Activated CD4-positive, alpha-beta T cell treated with anti-CD3 and anti-CD28 coated beads, Interleukin-2, amount 50 U/mL, for 24 hours (primary cell): ENCODE measurements around the gene MAP2K4.

Experiments
- DNase-seq, 2 donors: peaks; one replicate each; pipeline ENCODE4 v3.0.0-alpha.2; 2020; ENCODE audit warnings: low read depth in 1 of 2, low spot score in 1 of 2

Gene MAP2K4

GRCh38 chr17:12088035-12088434 is 67.4 kb downstream of the MAP2K4 start:
- DNase-seq = no peak

DNA sequence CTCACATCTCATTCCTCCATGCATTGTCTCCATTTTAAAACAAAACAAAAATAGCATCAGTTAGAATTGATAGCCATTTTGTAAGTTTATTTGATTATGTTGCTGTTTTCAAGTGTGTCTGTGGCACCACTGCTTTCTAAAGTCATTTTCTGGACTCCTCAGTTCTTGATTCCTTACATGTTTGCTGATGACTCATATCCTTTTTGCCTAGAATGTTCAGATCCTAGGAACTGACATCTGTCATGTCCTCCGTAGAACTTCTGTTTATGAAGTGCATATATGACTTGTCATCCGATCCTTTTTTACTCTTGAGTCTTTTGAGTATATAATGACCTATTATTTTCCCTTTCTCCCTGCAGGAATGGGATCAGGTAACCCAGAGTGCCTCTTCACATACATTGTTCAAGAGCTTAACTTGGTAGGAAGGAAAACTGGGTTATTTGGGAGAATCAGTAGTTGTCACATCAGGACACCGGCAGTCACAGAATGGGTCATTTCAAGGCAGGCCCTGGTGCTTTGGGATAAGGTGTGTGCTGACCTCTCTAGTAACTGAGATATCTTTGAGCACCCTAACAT is 69.2 kb downstream of the MAP2K4 start:
- DNase-seq = no peak

GRCh38 chr17:12094336-12094735 is 73.7 kb downstream of the MAP2K4 start:
- DNase-seq = no peak

- DNase-seq = no peak
Measured at GRCh38 chr17:12095522-12095921, 74.8 kb downstream of the MAP2K4 start.

GRCh38 chr17:12097326-12097725 is 76.6 kb downstream of the MAP2K4 start:
- DNase-seq = no peak

- no peak for DNase-seq
Measured at GRCh38 chr17:12098568-12098967, 77.9 kb downstream of the MAP2K4 start.

GRCh38 chr17:12099412-12099811 is 78.7 kb downstream of the MAP2K4 start:
- DNase-seq = no peak

GRCh38 chr17:12104831-12105230 is 84.2 kb downstream of the MAP2K4 start:
- DNase-seq = no peak

DNA sequence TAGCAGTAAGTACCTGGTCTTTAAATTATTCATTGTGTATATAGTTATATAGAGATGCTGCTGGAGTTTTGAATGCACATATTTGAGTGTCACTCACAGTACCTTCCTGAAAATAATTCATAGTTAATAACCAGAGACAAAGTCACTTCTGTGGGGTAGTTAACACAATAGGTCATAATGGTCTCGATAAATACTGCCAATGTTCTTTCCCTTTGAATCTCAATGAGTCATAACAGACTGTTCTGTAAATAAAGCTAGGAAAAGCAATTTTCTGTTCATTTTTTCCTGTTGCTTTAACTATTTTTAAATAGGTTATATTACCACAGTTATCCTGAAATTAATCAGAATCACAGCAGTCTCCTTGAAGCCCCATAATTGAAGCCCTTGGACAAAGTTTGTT is 87.2 kb downstream of the MAP2K4 start:
- DNase-seq = no peak

DNA sequence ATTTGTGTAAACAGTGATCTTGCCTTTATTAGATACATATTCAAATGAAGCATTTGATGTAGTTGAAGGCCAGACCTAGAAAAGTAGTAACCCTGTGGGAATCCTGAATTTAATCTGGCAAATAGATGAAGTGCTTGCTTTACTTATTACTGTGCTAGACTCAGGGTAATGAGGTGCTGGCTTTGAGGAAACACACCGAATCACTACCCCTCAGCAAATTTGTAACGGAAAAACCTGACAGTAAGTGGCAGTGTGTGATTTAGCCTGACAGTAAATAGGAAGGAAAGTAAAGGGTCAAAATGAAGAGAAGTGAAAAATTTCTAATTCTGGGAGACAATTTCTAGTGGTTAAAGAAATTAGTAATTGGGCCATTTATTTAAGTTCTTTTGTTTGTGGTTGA is 90.2 kb downstream of the MAP2K4 start:
- DNase-seq = no peak

GRCh38 chr17:12113156-12113555 is 92.5 kb downstream of the MAP2K4 start:
- no peak for DNase-seq

GRCh38 chr17:12114686-12115418 is 94.2 kb downstream of the MAP2K4 start:
- no peak for DNase-seq

DNA sequence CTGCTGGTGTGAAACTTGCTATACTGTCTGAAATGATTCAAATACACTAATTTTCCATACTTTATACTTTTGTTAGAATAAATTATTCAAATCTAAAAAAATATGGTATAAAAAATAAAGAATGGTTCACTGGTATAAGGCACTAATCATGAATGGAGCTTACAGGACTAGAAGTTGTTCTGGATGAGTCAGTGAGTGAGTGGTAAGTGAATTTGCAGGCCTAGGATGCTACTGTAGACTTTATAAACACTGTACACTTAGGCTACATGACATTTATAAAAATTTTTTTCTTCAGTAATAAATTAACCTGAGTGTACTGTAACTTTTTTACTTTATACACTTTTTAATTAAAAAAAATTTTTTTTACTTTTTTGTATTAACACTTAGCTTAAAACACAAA is 95.5 kb downstream of the MAP2K4 start:
- no peak for DNase-seq

GRCh38 chr17:12118617-12119016 is 97.9 kb downstream of the MAP2K4 start:
- no peak for DNase-seq

DNA sequence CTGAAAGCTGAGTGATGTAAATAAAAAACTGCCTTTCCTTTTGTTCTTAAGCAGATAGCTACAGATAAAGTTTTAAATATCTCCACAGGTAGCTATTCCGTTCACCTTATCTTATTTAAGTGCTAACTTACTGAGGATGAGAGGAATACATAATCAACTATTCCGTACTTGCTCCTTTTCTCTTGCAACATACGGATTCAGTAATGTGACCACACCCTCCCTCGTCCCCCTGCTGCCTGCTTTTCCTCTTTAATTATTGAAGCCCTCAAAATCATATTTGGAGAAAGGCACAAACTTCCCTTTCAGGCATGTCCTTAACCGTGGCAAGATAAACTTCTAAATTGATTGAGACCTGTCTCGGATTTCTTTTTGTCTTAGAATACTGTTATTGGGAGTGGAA is 101.4 kb downstream of the MAP2K4 start:
- no peak for DNase-seq

- no peak for DNase-seq
Measured at GRCh38 chr17:12127177-12127576, 106.5 kb downstream of the MAP2K4 start.

DNA sequence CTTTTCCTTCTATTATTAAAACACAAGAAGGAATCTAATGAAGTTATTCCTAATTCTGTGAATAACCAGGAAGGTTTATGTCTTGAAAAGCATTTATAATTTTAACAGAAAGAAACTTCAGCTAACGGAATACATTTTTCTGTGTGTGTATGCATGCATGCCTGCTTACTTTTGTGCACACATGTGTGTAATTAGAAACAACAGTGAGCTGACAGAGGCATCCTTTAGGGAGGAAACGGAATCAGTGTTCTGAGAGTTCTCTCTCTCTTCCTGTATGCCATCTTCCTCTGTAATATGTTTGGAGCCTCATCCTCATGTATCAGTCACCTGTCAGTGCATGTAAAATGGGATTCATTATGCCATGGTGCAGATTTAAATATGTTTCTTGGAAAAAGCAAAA is 107.0 kb downstream of the MAP2K4 start:
- no peak for DNase-seq

GRCh38 chr17:12128946-12129345 is 108.3 kb downstream of the MAP2K4 start:
- no peak for DNase-seq

DNA sequence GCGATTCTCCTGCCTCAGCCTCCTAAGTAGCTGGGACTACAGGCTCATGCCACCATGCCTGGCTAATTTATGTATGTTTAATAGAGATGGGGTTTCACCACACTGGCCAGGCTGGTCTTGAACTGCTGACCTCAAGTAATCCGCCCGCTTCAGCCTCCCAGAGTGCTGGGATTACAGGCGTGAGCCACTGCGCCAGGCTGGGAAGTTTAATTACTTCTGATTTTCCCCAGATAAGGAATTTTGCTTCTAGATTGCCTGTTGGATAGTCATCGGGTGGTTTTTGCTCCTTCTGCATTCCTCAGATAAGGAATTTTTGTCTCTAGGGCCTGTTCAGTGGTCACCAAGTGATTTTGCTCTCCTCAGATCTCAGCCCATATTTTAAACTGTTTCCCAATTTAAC is 112.5 kb downstream of the MAP2K4 start:
- DNase-seq = no peak

- no peak for DNase-seq
Measured at GRCh38 chr17:12134101-12134500, 113.4 kb downstream of the MAP2K4 start.

DNA sequence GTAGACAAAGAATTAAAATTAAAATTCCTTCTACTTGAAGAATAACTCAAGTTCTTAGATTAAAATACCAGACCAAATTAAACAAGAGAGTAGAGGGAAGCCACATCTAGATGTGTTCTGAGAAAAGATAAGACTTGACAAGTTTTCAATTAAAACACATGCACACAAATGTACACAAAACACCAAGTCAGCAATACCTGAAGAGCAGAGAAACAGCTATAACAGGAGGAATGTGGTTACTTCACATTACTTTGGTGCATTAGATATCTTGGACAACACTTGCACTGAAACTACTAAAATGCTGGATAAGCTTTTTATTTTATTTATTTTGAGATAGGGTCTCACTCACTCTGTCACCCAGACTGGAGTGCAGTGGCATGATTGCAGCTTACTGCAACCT is 113.9 kb downstream of the MAP2K4 start:
- no peak for DNase-seq

- DNase-seq = no peak
Measured at GRCh38 chr17:12136243-12136642, 115.6 kb downstream of the MAP2K4 start.

DNA sequence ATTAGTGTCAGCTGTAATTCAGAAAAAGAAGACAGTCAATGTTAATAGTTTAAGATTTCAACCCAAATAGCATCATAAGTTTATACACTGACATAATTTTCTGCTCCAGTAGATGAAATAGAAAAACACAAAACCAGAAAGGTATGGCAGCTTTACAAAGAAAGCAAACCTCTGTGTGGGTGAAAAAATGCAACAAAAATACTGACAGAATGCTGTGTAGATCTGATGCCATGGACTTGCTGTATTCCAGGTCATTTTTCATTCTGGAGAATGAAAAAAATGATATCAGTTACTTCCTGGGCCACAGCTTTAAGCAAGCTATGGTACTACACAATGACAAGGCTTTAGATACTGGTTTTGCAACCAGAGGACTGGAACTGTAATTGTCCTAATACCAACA is 116.0 kb downstream of the MAP2K4 start:
- DNase-seq = no peak
